Measurements from ENCODE around the gene NOSIP. TPM values are rescaled to one million over a fixed set of nuclear protein-coding genes. Genes with fewer than 3 reads are reported as not detected.

Gene NOSIP
- total and polyA plus RNA-seq, 10 of the 15 experiments (the other 5 are each of a cell fraction or from before 2014, with no cell fraction given): 7.2 to 85.5 (median 48.4) TPM

GRCh38 chr19:49534632-49535385, 45.5 kb downstream of the NOSIP start (continued):
- TF ChIP-seq TBL1XR1 (IDR thresholded peaks at IDR 0.05; ENCODE audit: low read depth, low read length) (no peak), PRDM15 (CRISPR knock-in tag; IDR thresholded peaks at IDR 0.05) (no peak)

- FAIRE-seq (peak; percentile 18), DNase-seq (ENCODE audit: low read depth, low spot score) (peak; percentile 19), ATAC-seq (peak; percentile 95)
- Histone ChIP-seq H2AFZ (ENCODE audit: control insufficient read depth, low read depth, low read length) (peak overlapping the region; percentile 95), H3K9ac (ENCODE audit: control insufficient read depth, insufficient read depth, low read length) (0 out of 2 replicates have a peak overlapping the region, but pooled peaks have one; percentile 27), H3K4me1 (ENCODE audit: control insufficient read depth, insufficient read depth, low read length) (peaks cover 10% of the 10 kb centered on the region), H3K4me3 (peak overlapping the region; percentile 68), H3K27ac (ENCODE audit: control insufficient read depth, insufficient read depth) (no peak overlapping the region), H3K79me2 (ENCODE audit: control insufficient read depth, insufficient read depth, low read length) (no peaks in the 10 kb centered on the region), H3K36me3 (ENCODE audit: control insufficient read depth in 2 of 2, insufficient read depth in 2 of 2, low read length in 1 of 2) (no peaks in the 10 kb centered on the region), H3K9me3 (replicated peaks; ENCODE audit: control insufficient read depth, insufficient read depth, low read length) (no peaks in the 10 kb centered on the region), H3K27me3 (replicated peaks in 1 of 2; ENCODE audit: control insufficient read depth in 2 of 2, insufficient read depth in 2 of 2, low read length in 1 of 2) (peaks cover 2 to 4% of the 10 kb centered on the region in 2 experiments; a peak in 3 of 4 replicates), H4K20me1 (ENCODE audit: control insufficient read depth, insufficient read depth) (no peaks in the 10 kb centered on the region), H3K4me2 (ENCODE audit: control insufficient read depth, insufficient read depth) (peak overlapping the region; percentile 98)
- CTCF ChIA-PET: interaction anchor here (1.0 to 3.5 kb wide), 11 partner anchors 13 to 116 kb away, joined by 3 to 20 read pairs (median 5); partner anchors contain the start of gene FLT3LG
- in situ Hi-C loops (cut with MboI): no loop called here
- SMC1A ChIA-PET (ENCODE audit: uncharacterized antibody, unreplicated experiment): interaction anchor here (1.5 to 3.1 kb wide), 2 partner anchors 13 to 26 kb away, joined by 4 to 12 read pairs; no protein-coding TSS in a partner anchor
- RAD21 ChIA-PET (ENCODE audit: unreplicated experiment): interaction anchor here (1.0 to 1.9 kb wide), 2 partner anchors 13 to 106 kb away, joined by 3 to 10 read pairs; partner anchors contain the start of gene RRAS
- intact Hi-C loops (cut with micrococcal nuclease; ENCODE audit: unreplicated experiment): no loop called here
- POLR2A ChIA-PET: interaction anchor here (0.5 to 0.6 kb wide), 2 partner anchors 39 to 145 kb away, joined by 5 read pairs; no protein-coding TSS in a partner anchor
- no TSS peak for BruUV-seq (replicated peaks)
- WGBS (ENCODE audit: insufficient coverage, insufficient replicate concordance, low lambda C conversion rate, missing lambda C conversion rate): 4% methylated on average over 52 of the region's 87 CpGs
- peak; percentile 81 for TF ChIP-seq USF1 (IDR thresholded peaks at IDR 0.05; ENCODE audit: borderline replicate concordance, extremely low read length, insufficient read depth, low read depth, low read length)
- TF ChIP-seq NR2C2 (IDR thresholded peaks at IDR 0.05; ENCODE audit: borderline replicate concordance, control insufficient read depth, insufficient read length, low read depth): no peak
- peak; percentile 97 to 99 for TF ChIP-seq BHLHE40 (IDR thresholded peaks at IDR 0.05; ENCODE audit: borderline replicate concordance in 1 of 2, low read depth in 2 of 2, low read length in 1 of 2)
- TF ChIP-seq SIN3A (IDR thresholded peaks at IDR 0.05; ENCODE audit: low read depth, low read length): peak; percentile 55; the same call in 1 of the 2 replicates
- peak; percentile 9 for TF ChIP-seq SP1 (IDR thresholded peaks at IDR 0.05; ENCODE audit: low read depth, low read length)
- TF ChIP-seq RAD21 (IDR thresholded peaks at IDR 0.05; ENCODE audit: insufficient read depth, low read depth, low read length): no peak
- peak; percentile 36 for TF ChIP-seq MYC (IDR thresholded peaks at IDR 0.05; ENCODE audit: insufficient read depth, insufficient read length, insufficient replicate concordance, low read length, severe bottlenecking)
- TF ChIP-seq NR2C1 (IDR thresholded peaks at IDR 0.05): 0 out of 2 replicates have a peak, but pooled peaks have one; percentile 8
Measured at GRCh38 chr19:49533551-49534488, 46.5 kb downstream of the NOSIP start.

All from GM12878 (cell line).